Activated CD8-positive, alpha-beta T cell treated with anti-CD3 and anti-CD28 coated beads for 36 hours (primary cell): Measurements from ENCODE around the gene NFATC4. TPM values are rescaled to one million over a fixed set of nuclear protein-coding genes. Genes with fewer than 3 reads are reported as not detected.
"Not testable (repeated sequence)": the region's sequence is repeated elsewhere in the genome, so short reads cannot be mapped to it uniquely, and the experiment has no call there.

Experiments
- ATAC-seq: fragments of 200-7000 bp; cut with Tn5 transposase; one replicate; pipeline ENCODE4 v1.10.0; 2021; ENCODE audit warnings: mild to moderate bottlenecking, moderate library complexity
- CTCF ChIA-PET: fragments of 350-600 bp; sonication (Branson Sonifier 250); formaldehyde crosslinking; loops from one replicate; lab custom pipeline; 2021; ENCODE audit warnings: antibody characterized with exemption; lab: Charles Lee
- POLR2A ChIA-PET: fragments of 350-600 bp; sonication (Branson Sonifier 250); formaldehyde crosslinking; loops from one replicate; lab custom pipeline; 2021; ENCODE audit warnings: antibody characterized with exemption; lab: Charles Lee
- DNase-seq: peaks from one replicate; pipeline ENCODE4 v3.0.0-alpha.2; 2020
- H3K27ac Mint-ChIP-seq: one replicate; pipeline ENCODE4 v1.8.0; 2021; ENCODE audit warnings: mild to moderate bottlenecking, mixed read lengths
- H3K27me3 Mint-ChIP-seq: one replicate; pipeline ENCODE4 v1.8.0; 2021; ENCODE audit warnings: mixed read lengths
- H3K36me3 Mint-ChIP-seq: one replicate; pipeline ENCODE4 v1.8.0; 2021; ENCODE audit warnings: low read depth, mixed read lengths
- H3K4me1 Mint-ChIP-seq: one replicate; pipeline ENCODE4 v1.8.0; 2021; ENCODE audit warnings: low read depth, mixed read lengths
- H3K4me3 Mint-ChIP-seq: one replicate; pipeline ENCODE4 v1.8.0; 2021; ENCODE audit warnings: mild to moderate bottlenecking, moderate library complexity, mixed read lengths
- H3K9me3 Mint-ChIP-seq: one replicate; pipeline ENCODE4 v1.8.0; 2021; ENCODE audit warnings: mixed read lengths
- CTCF ChIP-seq: fragments of 200-600 bp; IDR thresholded peaks from one replicate; pipeline ENCODE4 v1.8.0; 2022; ENCODE audit warnings: antibody characterized with exemption, mild to moderate bottlenecking
- intact Hi-C: fragments of 100-400 bp; cut with micrococcal nuclease; formaldehyde crosslinking; loops from one replicate; pipeline ENCODE4 v1.10.0; 2022
- total RNA-seq, 2 experiments: library from RNA; stranded (reverse); gene quantifications; one replicate each; pipeline ENCODE4 v1.2.3, GENCODE V29; 2021

The NFATC4 gene
- total RNA-seq, 2 experiments from 2014 or later: 1.3 to 2.0 TPM

GRCh38 chr14:24385524-24385923, 17.5 kb downstream of the NFATC4 start:
- Mint-ChIP-seq H3K36me3 (no peaks in the 10 kb centered on the region), H3K9me3 (no peaks in the 10 kb centered on the region), H3K4me3 (no peak overlapping the region), H3K27ac (no peak overlapping the region), H3K27me3 (peaks cover 5% of the 10 kb centered on the region), H3K4me1 (no peaks in the 10 kb centered on the region)
- intact Hi-C loops: no loop called here
- POLR2A ChIA-PET: no interaction called here
- no peak for DNase-seq
- CTCF ChIA-PET: interaction anchor here (0.9 to 1.2 kb wide), 2 partner anchors 35 to 52 kb away, joined by 3 to 4 read pairs; no protein-coding TSS in a partner anchor
- TF ChIP-seq CTCF: no peak
- ATAC-seq: no peak

- no peak for TF ChIP-seq CTCF
- no peak for DNase-seq
- no peak overlapping the region for H3K4me3 Mint-ChIP-seq
- H3K9me3 Mint-ChIP-seq: no peaks in the 10 kb centered on the region
- intact Hi-C loops: no loop called here
- no peak for ATAC-seq
- no peak overlapping the region for H3K27ac Mint-ChIP-seq
- ChIA-PET POLR2A (no interaction called here), CTCF (interaction anchor here (0.8 to 1.3 kb wide), 2 partner anchors 23 to 54 kb away, joined by 3 to 8 read pairs; no protein-coding TSS in a partner anchor)
- no peaks in the 10 kb centered on the region for H3K4me1 Mint-ChIP-seq
- peaks cover 10% of the 10 kb centered on the region for H3K27me3 Mint-ChIP-seq
- H3K36me3 Mint-ChIP-seq: no peaks in the 10 kb centered on the region
Measured at GRCh38 chr14:24387009-24387345, 19.0 kb downstream of the NFATC4 start.

- H3K4me1 Mint-ChIP-seq, intact Hi-C loops, POLR2A ChIA-PET, DNase-seq, H3K4me3 Mint-ChIP-seq, H3K9me3 Mint-ChIP-seq, ATAC-seq, H3K36me3 Mint-ChIP-seq, H3K27ac Mint-ChIP-seq: not testable (repeated sequence)
- CTCF ChIA-PET: interaction anchor here (1.4 kb wide), 1 partner anchor 54 kb away, joined by 4 read pairs; no protein-coding TSS in a partner anchor
- peaks cover 14% of the 10 kb centered on the region for H3K27me3 Mint-ChIP-seq
Measured at GRCh38 chr14:24387579-24387978, 19.6 kb downstream of the NFATC4 start.

- intact Hi-C loops: no loop called here
- Mint-ChIP-seq H3K27ac (no peak overlapping the region), H3K36me3 (no peaks in the 10 kb centered on the region), H3K4me3 (no peak overlapping the region), H3K9me3 (no peaks in the 10 kb centered on the region), H3K27me3 (peaks cover 14% of the 10 kb centered on the region), H3K4me1 (no peaks in the 10 kb centered on the region)
- TF ChIP-seq CTCF: no peak
- ATAC-seq (no peak), DNase-seq (no peak)
- ChIA-PET CTCF (interaction anchor here (0.7 to 1.4 kb wide), 2 partner anchors 43 to 55 kb away, joined by 3 to 4 read pairs; no protein-coding TSS in a partner anchor), POLR2A (interaction anchor here (0.9 kb wide), 1 partner anchor 15 kb away, joined by 3 read pairs; no protein-coding TSS in a partner anchor)
Measured at GRCh38 chr14:24388474-24389179, 20.6 kb downstream of the NFATC4 start.

GRCh38 chr14:24389226-24389848, 21.4 kb downstream of the NFATC4 start:
- TF ChIP-seq CTCF: no peak
- Mint-ChIP-seq H3K36me3 (no peaks in the 10 kb centered on the region), H3K4me1 (no peaks in the 10 kb centered on the region), H3K4me3 (no peak overlapping the region), H3K9me3 (no peaks in the 10 kb centered on the region), H3K27me3 (peaks cover 12% of the 10 kb centered on the region), H3K27ac (no peak overlapping the region)
- ATAC-seq: no peak
- ChIA-PET CTCF (interaction anchor here (1.4 kb wide), 1 partner anchor 56 kb away, joined by 4 read pairs; no protein-coding TSS in a partner anchor), POLR2A (no interaction called here)
- intact Hi-C loops: no loop called here
- DNase-seq: no peak
